SK-N-SH (cell line): ENCODE results near the gene CSTA.

Experiments used
- CHD2 ChIP-seq: fragments of 150-350 bp; IDR thresholded peaks from 2 replicates; pipeline ENCODE4 v1.6.1; 2018; ENCODE audit warnings: low read length; ENCODE audit not compliant: partially characterized antibody
- EP300 ChIP-seq, 2 experiments: IDR thresholded peaks; 2 replicates each; pipeline versions ENCODE4 v1.4.0 to v1.6.1; 2012; ENCODE audit warnings: borderline replicate concordance in 1 of 2, low read depth in 1 of 2, low read length in 1 of 2
- FOXJ3 ChIP-seq: sonication (generic); formaldehyde crosslinking; IDR thresholded peaks from 2 replicates; pipeline ENCODE4 v1.5.1; 2020; ENCODE audit warnings: mild to moderate bottlenecking, missing genetic modification reagents
- GABPA ChIP-seq: IDR thresholded peaks from 2 replicates; pipeline ENCODE4 v1.4.0; 2012; ENCODE audit warnings: low read depth, mild to moderate bottlenecking
- GATA2 ChIP-seq: sonication (generic); formaldehyde crosslinking; IDR thresholded peaks from 2 replicates; pipeline ENCODE4 v1.5.0; 2020; ENCODE audit warnings: mild to moderate bottlenecking, missing genetic modification reagents
- IRF3 ChIP-seq: fragments of 150-350 bp; IDR thresholded peaks from 2 replicates; pipeline ENCODE4 v1.6.1; 2016; ENCODE audit warnings: mild to moderate bottlenecking, low read depth, low read length
- POLR2AphosphoS5 ChIP-seq: IDR thresholded peaks from 2 replicates; pipeline ENCODE4 v1.6.1; 2012; ENCODE audit warnings: low read depth, low read length
- REST ChIP-seq: IDR thresholded peaks from 2 replicates; pipeline ENCODE4 v1.6.1; 2012; ENCODE audit warnings: mild to moderate bottlenecking, low read depth, low read length, moderate library complexity
- TAF1 ChIP-seq: IDR thresholded peaks from 2 replicates; pipeline ENCODE4 v1.6.1; 2012; ENCODE audit warnings: low read depth, mild to moderate bottlenecking, low read length, moderate library complexity, borderline replicate concordance
- TCF12 ChIP-seq: IDR thresholded peaks from 2 replicates; pipeline ENCODE4 v1.4.0; 2012
- USF1 ChIP-seq: IDR thresholded peaks from 2 replicates; pipeline ENCODE4 v1.4.0; 2012; ENCODE audit warnings: low read depth, borderline replicate concordance
- ZBTB33 ChIP-seq: IDR thresholded peaks from 2 replicates; pipeline ENCODE4 v1.4.0; 2012; ENCODE audit warnings: low read depth, borderline replicate concordance
- TF ChIP-seq, protein P1 (sequence below): fragments of 200-600 bp; sonication (generic); IDR thresholded peaks from 2 replicates; pipeline ENCODE4 v1.6.1; 2017; ENCODE audit warnings: antibody characterized with exemption, mild to moderate bottlenecking, moderate library complexity
- TF ChIP-seq, protein P2 (sequence below): fragments of 150-350 bp; IDR thresholded peaks from 2 replicates; pipeline ENCODE4 v1.6.1; 2017; ENCODE audit warnings: antibody characterized with exemption, low read length, low read depth, borderline replicate concordance

- TF ChIP-seq POLR2AphosphoS5 (no peak), IRF3 (no peak), TCF12 (no peak), EP300 (IDR thresholded peaks at IDR 0.05; ENCODE audit: borderline replicate concordance in 1 of 2, low read depth in 1 of 2, low read length in 1 of 2) (no peak), ZBTB33 (no peak), REST (no peak), CHD2 (no peak), FOXJ3 (CRISPR knock-in tag) (no peak), USF1 (no peak), GABPA (no peak), TAF1 (no peak), GATA2 (CRISPR knock-in tag) (no peak)
- TF ChIP-seq, protein P1, sequence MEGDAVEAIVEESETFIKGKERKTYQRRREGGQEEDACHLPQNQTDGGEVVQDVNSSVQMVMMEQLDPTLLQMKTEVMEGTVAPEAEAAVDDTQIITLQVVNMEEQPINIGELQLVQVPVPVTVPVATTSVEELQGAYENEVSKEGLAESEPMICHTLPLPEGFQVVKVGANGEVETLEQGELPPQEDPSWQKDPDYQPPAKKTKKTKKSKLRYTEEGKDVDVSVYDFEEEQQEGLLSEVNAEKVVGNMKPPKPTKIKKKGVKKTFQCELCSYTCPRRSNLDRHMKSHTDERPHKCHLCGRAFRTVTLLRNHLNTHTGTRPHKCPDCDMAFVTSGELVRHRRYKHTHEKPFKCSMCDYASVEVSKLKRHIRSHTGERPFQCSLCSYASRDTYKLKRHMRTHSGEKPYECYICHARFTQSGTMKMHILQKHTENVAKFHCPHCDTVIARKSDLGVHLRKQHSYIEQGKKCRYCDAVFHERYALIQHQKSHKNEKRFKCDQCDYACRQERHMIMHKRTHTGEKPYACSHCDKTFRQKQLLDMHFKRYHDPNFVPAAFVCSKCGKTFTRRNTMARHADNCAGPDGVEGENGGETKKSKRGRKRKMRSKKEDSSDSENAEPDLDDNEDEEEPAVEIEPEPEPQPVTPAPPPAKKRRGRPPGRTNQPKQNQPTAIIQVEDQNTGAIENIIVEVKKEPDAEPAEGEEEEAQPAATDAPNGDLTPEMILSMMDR: no peak
- TF ChIP-seq, protein P2, sequence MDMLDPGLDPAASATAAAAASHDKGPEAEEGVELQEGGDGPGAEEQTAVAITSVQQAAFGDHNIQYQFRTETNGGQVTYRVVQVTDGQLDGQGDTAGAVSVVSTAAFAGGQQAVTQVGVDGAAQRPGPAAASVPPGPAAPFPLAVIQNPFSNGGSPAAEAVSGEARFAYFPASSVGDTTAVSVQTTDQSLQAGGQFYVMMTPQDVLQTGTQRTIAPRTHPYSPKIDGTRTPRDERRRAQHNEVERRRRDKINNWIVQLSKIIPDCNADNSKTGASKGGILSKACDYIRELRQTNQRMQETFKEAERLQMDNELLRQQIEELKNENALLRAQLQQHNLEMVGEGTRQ: no peak
Observed at GRCh38 chr3:122324871-122325323, at the start of gene CSTA.
